Hepatocyte (in vitro differentiated cells): ENCODE results near the gene DOCK2. TPM values are rescaled to one million over a fixed set of nuclear protein-coding genes. Genes with fewer than 3 reads are reported as not detected.

Experiments
- DNase-seq: peaks from one replicate; pipeline ENCODE4 v3.0.0-alpha.2; 2016; ENCODE audit warnings: low spot score
- H2AFZ ChIP-seq: fragments of 200-600 bp; sonication (generic); 2 replicates; pipeline ENCODE4 v1.6.0; 2016; ENCODE audit warnings: antibody characterized with exemption, mild to moderate bottlenecking
- H3K27ac ChIP-seq: fragments of 200-600 bp; sonication (generic); 2 replicates; pipeline ENCODE4 v1.5.1; 2016; ENCODE audit warnings: mild to moderate bottlenecking
- H3K27me3 ChIP-seq: fragments of 200-600 bp; sonication (generic); 2 replicates; pipeline ENCODE4 v1.6.1; 2016
- H3K36me3 ChIP-seq: fragments of 200-600 bp; sonication (generic); replicated peaks from 2 replicates; pipeline ENCODE4 v1.5.1; 2016; ENCODE audit warnings: low read depth; ENCODE audit not compliant: insufficient read depth
- H3K4me1 ChIP-seq: fragments of 200-600 bp; sonication (generic); 2 replicates; pipeline ENCODE4 v1.5.1; 2016; ENCODE audit warnings: mild to moderate bottlenecking, moderate library complexity; ENCODE audit not compliant: insufficient read depth
- H3K4me2 ChIP-seq: fragments of 200-600 bp; sonication (generic); 2 replicates; pipeline ENCODE4 v1.6.0; 2016
- H3K4me3 ChIP-seq: fragments of 200-600 bp; sonication (generic); 2 replicates; pipeline ENCODE4 v1.5.1; 2016; ENCODE audit warnings: mild to moderate bottlenecking
- H3K79me2 ChIP-seq: fragments of 200-600 bp; sonication (generic); 2 replicates; pipeline ENCODE4 v1.6.0; 2017; ENCODE audit warnings: mild to moderate bottlenecking
- H3K9me2 ChIP-seq: fragments of 200-600 bp; sonication (generic); replicated peaks from 2 replicates; pipeline ENCODE4 v1.6.0; 2017; ENCODE audit warnings: mild to moderate bottlenecking; ENCODE audit not compliant: insufficient read depth
- H3K9me3 ChIP-seq: fragments of 200-600 bp; sonication (generic); 2 replicates; pipeline ENCODE4 v1.5.1; 2016; ENCODE audit warnings: low read depth, mild to moderate bottlenecking
- H4K20me1 ChIP-seq: fragments of 200-600 bp; sonication (generic); 2 replicates; pipeline ENCODE4 v1.6.0; 2016; ENCODE audit warnings: mild to moderate bottlenecking; ENCODE audit not compliant: insufficient read depth, poor library complexity, severe bottlenecking
- EZH2 ChIP-seq: fragments of 200-600 bp; sonication (generic); IDR thresholded peaks from 2 replicates; pipeline ENCODE4 v1.6.1; 2016; ENCODE audit warnings: antibody characterized with exemption, mild to moderate bottlenecking, borderline replicate concordance
- EZH2phosphoT487 ChIP-seq: fragments of 200-600 bp; sonication (generic); IDR thresholded peaks from one replicate; pipeline ENCODE4 v1.6.1; 2018; ENCODE audit warnings: antibody characterized with exemption, mild to moderate bottlenecking, low read depth, moderate library complexity; ENCODE audit not compliant: unreplicated experiment, severe bottlenecking
- WGBS: methylation state at CpG from one replicate; pipeline ENCODE4 v1.1.6; 2016; ENCODE audit warnings: low lambda C conversion rate; ENCODE audit errors: missing lambda C conversion rate; 5-methylcytosine and 5-hydroxymethylcytosine counted together
- polyA plus RNA-seq: library from polyadenylated mRNA; unstranded; fragments of >200 nt; fragmentation: Nextera tagmentation; extraction: Ambion mirVana; gene quantifications from 2 replicates; pipeline ENCODE4 v1.2.1, GENCODE V29; 2016
- total RNA-seq: library from RNA; depleted of rRNA; stranded (reverse); fragments of >200 nt; gene quantifications from 2 replicates; pipeline ENCODE4 v1.2.3, GENCODE V29; 2014
- TF ChIP-seq, protein P1 (sequence below): fragments of 200-600 bp; sonication (generic); IDR thresholded peaks from 2 replicates; pipeline ENCODE4 v1.5.1; 2016; ENCODE audit warnings: antibody characterized with exemption, mild to moderate bottlenecking; ENCODE audit not compliant: poor library complexity

DOCK2 gene
- total and polyA plus RNA-seq, 2 experiments from 2014 or later = 0.60 TPM; not detected in 1

DNA sequence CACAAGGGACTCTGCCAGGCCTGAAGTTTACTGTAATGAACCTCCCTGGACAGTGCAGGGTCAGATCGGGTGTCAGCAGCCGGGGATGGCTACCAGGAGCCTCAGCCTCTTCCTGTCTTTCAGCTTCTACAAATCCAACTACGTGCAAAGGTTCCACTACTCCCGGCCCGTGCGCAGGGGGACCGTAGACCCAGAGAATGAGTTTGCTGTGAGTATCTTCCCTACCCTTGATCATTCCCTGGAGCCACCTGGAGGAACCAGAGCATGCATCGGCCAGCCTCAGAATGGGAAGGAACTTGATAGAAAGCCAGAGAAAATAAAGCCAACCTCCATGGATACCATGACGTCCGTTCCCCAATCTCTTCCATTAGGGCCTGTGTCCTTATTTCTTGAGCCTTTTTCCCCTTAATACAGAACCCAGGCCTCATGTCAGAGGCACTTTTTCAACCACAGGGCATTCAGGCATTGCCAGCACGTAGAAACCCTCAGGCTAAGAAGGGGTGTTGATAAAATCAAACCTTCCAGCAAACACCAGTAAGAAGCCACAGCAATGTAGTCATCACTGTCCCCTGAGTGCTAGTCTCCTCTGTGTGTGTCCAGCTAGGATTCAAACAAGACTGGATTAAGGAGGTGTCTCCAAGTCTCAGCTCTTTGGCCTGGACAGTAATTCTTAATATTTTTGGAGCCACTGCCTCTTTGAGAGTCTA lies 419.6 kb downstream of the DOCK2 start:
- WGBS = 79% methylated on average over 11 of the region's 11 CpGs
- no peaks in the 10 kb centered on the region for H3K9me3 ChIP-seq
- TF ChIP-seq EZH2phosphoT487 (no peak), EZH2 (no peak)
- TF ChIP-seq, protein P1, sequence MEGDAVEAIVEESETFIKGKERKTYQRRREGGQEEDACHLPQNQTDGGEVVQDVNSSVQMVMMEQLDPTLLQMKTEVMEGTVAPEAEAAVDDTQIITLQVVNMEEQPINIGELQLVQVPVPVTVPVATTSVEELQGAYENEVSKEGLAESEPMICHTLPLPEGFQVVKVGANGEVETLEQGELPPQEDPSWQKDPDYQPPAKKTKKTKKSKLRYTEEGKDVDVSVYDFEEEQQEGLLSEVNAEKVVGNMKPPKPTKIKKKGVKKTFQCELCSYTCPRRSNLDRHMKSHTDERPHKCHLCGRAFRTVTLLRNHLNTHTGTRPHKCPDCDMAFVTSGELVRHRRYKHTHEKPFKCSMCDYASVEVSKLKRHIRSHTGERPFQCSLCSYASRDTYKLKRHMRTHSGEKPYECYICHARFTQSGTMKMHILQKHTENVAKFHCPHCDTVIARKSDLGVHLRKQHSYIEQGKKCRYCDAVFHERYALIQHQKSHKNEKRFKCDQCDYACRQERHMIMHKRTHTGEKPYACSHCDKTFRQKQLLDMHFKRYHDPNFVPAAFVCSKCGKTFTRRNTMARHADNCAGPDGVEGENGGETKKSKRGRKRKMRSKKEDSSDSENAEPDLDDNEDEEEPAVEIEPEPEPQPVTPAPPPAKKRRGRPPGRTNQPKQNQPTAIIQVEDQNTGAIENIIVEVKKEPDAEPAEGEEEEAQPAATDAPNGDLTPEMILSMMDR = no peak
- no peak overlapping the region for H3K4me3 ChIP-seq
- no peaks in the 10 kb centered on the region for H3K79me2 ChIP-seq
- H3K27ac ChIP-seq = no peak overlapping the region
- H3K4me1 ChIP-seq = no peaks in the 10 kb centered on the region
- no peak overlapping the region for H3K4me2 ChIP-seq
- H3K9me2 ChIP-seq = no peaks in the 10 kb centered on the region
- no peaks in the 10 kb centered on the region for H3K36me3 ChIP-seq
- H2AFZ ChIP-seq = no peak overlapping the region
- H3K27me3 ChIP-seq = no peaks in the 10 kb centered on the region
- no peaks in the 10 kb centered on the region for H4K20me1 ChIP-seq
- DNase-seq = no peak

DNA sequence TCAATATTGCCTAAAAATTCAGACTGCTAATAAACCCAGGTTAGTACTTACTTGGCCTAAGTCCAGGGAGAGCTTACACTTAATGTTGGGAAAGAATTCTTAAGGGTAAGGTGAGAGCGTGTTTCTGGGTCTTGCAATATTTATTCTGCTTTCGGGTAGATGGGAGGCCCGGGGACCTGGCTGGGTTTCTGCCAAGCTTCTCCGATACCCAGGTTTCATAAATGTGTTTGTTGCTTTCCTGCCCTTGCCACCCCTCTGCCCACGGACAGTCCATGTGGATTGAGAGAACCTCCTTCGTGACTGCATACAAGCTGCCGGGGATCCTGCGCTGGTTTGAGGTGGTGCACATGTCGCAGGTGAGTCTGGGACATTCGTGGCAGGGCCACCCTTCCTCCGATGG lies 420.2 kb downstream of the DOCK2 start:
- no peak overlapping the region for H3K4me3 ChIP-seq
- no peak overlapping the region for H3K4me2 ChIP-seq
- H3K4me1 ChIP-seq = no peaks in the 10 kb centered on the region
- no peaks in the 10 kb centered on the region for H4K20me1 ChIP-seq
- no peak overlapping the region for H2AFZ ChIP-seq
- H3K36me3 ChIP-seq = no peaks in the 10 kb centered on the region
- no peaks in the 10 kb centered on the region for H3K9me2 ChIP-seq
- no peak overlapping the region for H3K27ac ChIP-seq
- WGBS = 82% methylated on average over 11 of the region's 11 CpGs
- no peak for DNase-seq
- TF ChIP-seq, protein P1 = no peak
- TF ChIP-seq EZH2phosphoT487 (no peak), EZH2 (no peak)
- H3K9me3 ChIP-seq = no peaks in the 10 kb centered on the region
- no peaks in the 10 kb centered on the region for H3K27me3 ChIP-seq
- H3K79me2 ChIP-seq = no peaks in the 10 kb centered on the region

DNA sequence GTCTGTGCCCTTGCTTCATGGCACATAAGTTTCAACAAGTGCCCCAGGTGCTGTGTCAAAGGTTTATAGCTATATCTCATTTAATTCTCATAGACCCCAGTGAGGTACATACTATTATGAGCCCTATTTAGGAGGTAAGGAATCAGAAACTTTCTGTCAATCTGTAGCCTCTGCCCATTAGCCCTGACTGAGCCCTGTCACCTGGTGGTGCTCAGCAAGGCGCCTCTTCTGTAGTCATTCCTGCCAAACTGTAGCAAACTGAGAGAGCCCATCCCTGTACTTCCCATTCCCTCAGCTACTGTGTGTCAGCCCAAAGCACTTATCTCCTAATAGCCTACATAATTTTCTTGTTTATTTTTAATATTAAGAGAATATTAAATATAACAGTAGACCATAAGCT lies 422.1 kb downstream of the DOCK2 start:
- WGBS = 46% methylated on average over 1 of the region's 1 CpG
- Histone ChIP-seq H3K9me3 (no peaks in the 10 kb centered on the region), H3K4me3 (no peak overlapping the region), H3K36me3 (no peaks in the 10 kb centered on the region), H4K20me1 (no peaks in the 10 kb centered on the region), H3K4me2 (no peak overlapping the region), H2AFZ (no peak overlapping the region), H3K79me2 (no peaks in the 10 kb centered on the region), H3K27ac (no peak overlapping the region), H3K9me2 (no peaks in the 10 kb centered on the region), H3K4me1 (no peaks in the 10 kb centered on the region), H3K27me3 (peaks cover 6% of the 10 kb centered on the region)
- TF ChIP-seq EZH2phosphoT487 = no peak
- TF ChIP-seq, protein P1 = no peak
- no peak for DNase-seq
